Right lobe of liver (tissue), 4 donors: ENCODE measurements around the gene AGO4.

ENCODE experiments used
- CTCF ChIP-seq, 4 donors: fragments of 200-600 bp in 3 of 4; fragments of 450-650 bp in 1 of 4; IDR thresholded peaks; one replicate each; pipeline versions ENCODE4 v1.5.1 to v1.8.0; 2016 to 2022; ENCODE audit warnings: antibody characterized with exemption in 4 of 4, mild to moderate bottlenecking in 2 of 4
- POLR2A ChIP-seq: fragments of 450-650 bp; IDR thresholded peaks from one replicate; pipeline ENCODE4 v1.6.1; 2017; ENCODE audit warnings: antibody characterized with exemption, mild to moderate bottlenecking
- donor health status: DM: no; HTN: no; CAD: no.
- donor health status: DM: no; HTN: no; CAD: no.
- donor health status: DM: no; HTN: yes; CAD: no.

- no peak for TF ChIP-seq CTCF (IDR thresholded peaks at IDR 0.05)
- no peak for TF ChIP-seq POLR2A
These were observed 79.0 kb downstream of the AGO4 start for GRCh38 chr1:35886577-35887431.
